K562 (cell line): ENCODE measurements around the gene KDM2A. TPM values are rescaled to one million over a fixed set of nuclear protein-coding genes. Genes with fewer than 3 reads are reported as not detected.

Experiments used
- ATAC-seq: fragments of 200-7000 bp; cut with Tn5 transposase; 3 replicates; pipeline ENCODE4 v1.9.1; 2020; ENCODE audit warnings: moderate library complexity
- BruUV-seq: library from RNA; stranded (reverse); fragments of 400-500 nt; replicated peaks from 2 replicates; lab custom pipeline; 2021; lab: Mats Ljungman, UMichigan
- CTCF ChIA-PET: fragments of 300-600 bp; formaldehyde crosslinking; extraction: SDS; loops from one replicate; lab custom pipeline; 2021; ENCODE audit warnings: low intra/inter-chr PET ratio; lab: Yijun Ruan, JAX
- POLR2A ChIA-PET: fragments of 300-600, 350-650 bp; sonication (Branson Sonifier 250); formaldehyde crosslinking; extraction: SDS; loops from one replicate; lab custom pipeline; 2021; ENCODE audit warnings: antibody characterized with exemption, inconsistent platforms; lab: Yijun Ruan, JAX
- DNase-seq, 4 experiments: peaks; one replicate each; pipeline versions ENCODE4 v3.0.0 to v3.0.0-alpha.2; 2011 to 2018; ENCODE audit warnings: low spot score in 3 of 4, mixed read lengths in 3 of 4; ENCODE audit errors: extremely low read depth in 1 of 4
- FAIRE-seq: peaks from 2 replicates; lab custom pipeline; 2011; peaks lifted over from hg19 to GRCh38; lab: Jason Lieb, UNC
- H2AFZ ChIP-seq: 2 replicates; pipeline ENCODE4 v1.6.0; 2011; ENCODE audit warnings: low read depth, low read length, control low read depth, inconsistent platforms
- H3K27ac ChIP-seq: fragments of 200-600 bp; 3 replicates; pipeline ENCODE4 v1.8.0; 2011; ENCODE audit warnings: low read depth, mild to moderate bottlenecking, control low read depth, inconsistent platforms, low read length, moderate library complexity, mixed read lengths; ENCODE audit errors: extremely low read depth
- H3K27me3 ChIP-seq, 2 experiments: fragments of 300-600 bp in 1 of 2; 2 replicates in 1 of 2; 3 replicates in 1 of 2; pipeline versions ENCODE4 v1.6.0 to v1.8.0; 2011; ENCODE audit warnings: inconsistent platforms in 2 of 2, low read length in 2 of 2, mild to moderate bottlenecking in 1 of 2, mixed read lengths in 1 of 2, moderate library complexity in 1 of 2; ENCODE audit not compliant: control insufficient read depth in 2 of 2, insufficient read depth in 2 of 2
- H3K36me3 ChIP-seq: fragments of 300-600 bp; 3 replicates; pipeline ENCODE4 v1.8.0; 2011; ENCODE audit warnings: mild to moderate bottlenecking, low read length, inconsistent platforms; ENCODE audit not compliant: control insufficient read depth, insufficient read depth
- H3K4me1 ChIP-seq, 2 experiments: fragments of 200-600 bp in 1 of 2; replicated peaks in 1 of 2; 2 replicates in 1 of 2; 3 replicates in 1 of 2; pipeline versions ENCODE4 v1.5.1 to v1.8.0; 2011; ENCODE audit warnings: inconsistent platforms in 2 of 2, low read length in 2 of 2, mild to moderate bottlenecking in 1 of 2, mixed read lengths in 1 of 2, moderate library complexity in 1 of 2; ENCODE audit not compliant: control insufficient read depth in 2 of 2, insufficient read depth in 2 of 2
- H3K4me2 ChIP-seq: 2 replicates; pipeline ENCODE4 v1.6.1; 2011; ENCODE audit warnings: low read length, control low read depth, inconsistent platforms, mixed read lengths; ENCODE audit not compliant: insufficient read depth
- H3K4me3 ChIP-seq: fragments of 200-600 bp; sonication (generic), shearing (Covaris generic); 2 replicates; pipeline ENCODE4 v1.5.1; 2016; ENCODE audit warnings: control low read depth, inconsistent platforms
- H3K79me2 ChIP-seq: fragments of 200-600 bp; 3 replicates; pipeline ENCODE4 v1.8.0; 2011; ENCODE audit warnings: low read length, inconsistent platforms; ENCODE audit not compliant: control insufficient read depth, insufficient read depth
- H3K9ac ChIP-seq, 2 experiments: 2 replicates each; pipeline versions ENCODE4 v1.6.0 to v1.6.1; 2011; ENCODE audit warnings: low read depth in 2 of 2, low read length in 2 of 2, control low read depth in 1 of 2, inconsistent platforms in 1 of 2, mild to moderate bottlenecking in 1 of 2, mixed read lengths in 1 of 2; ENCODE audit not compliant: insufficient read depth in 1 of 2
- H3K9me1 ChIP-seq: one replicate; pipeline ENCODE4 v1.6.0; 2011; ENCODE audit warnings: inconsistent platforms, mild to moderate bottlenecking, low read length, moderate library complexity; ENCODE audit not compliant: control insufficient read depth, insufficient read depth
- H3K9me3 ChIP-seq: replicated peaks from 2 replicates; pipeline ENCODE4 v1.5.1; 2011; ENCODE audit warnings: low read depth, low read length, inconsistent platforms; ENCODE audit not compliant: control insufficient read depth, insufficient read depth
- H4K20me1 ChIP-seq: replicated peaks from 2 replicates; pipeline ENCODE4 v1.6.1; 2011; ENCODE audit warnings: low read length, inconsistent platforms, mixed read lengths; ENCODE audit not compliant: control insufficient read depth, insufficient read depth
- DNMT1 ChIP-seq: fragments of 450-650 bp; IDR thresholded peaks from 2 replicates; pipeline ENCODE4 v1.6.1; 2016; ENCODE audit warnings: antibody characterized with exemption, mild to moderate bottlenecking
- EGR1 ChIP-seq: fragments of 450-650 bp; conservative IDR thresholded peaks from 2 replicates; pipeline ENCODE4 v1.6.1; 2017; ENCODE audit warnings: mild to moderate bottlenecking
- FOXA1 ChIP-seq: fragments of 450-650 bp; IDR thresholded peaks from 2 replicates; pipeline ENCODE4 v1.6.1; 2016; ENCODE audit warnings: mild to moderate bottlenecking, borderline replicate concordance
- GABPB2 ChIP-seq: fragments of 250-450 bp; sonication (Bioruptor Pico); conservative IDR thresholded peaks from 2 replicates; pipeline ENCODE4 v1.5.1; 2021; ENCODE audit warnings: mild to moderate bottlenecking
- MBD2 ChIP-seq: sonication (generic); IDR thresholded peaks from 2 replicates; pipeline ENCODE4 v1.6.1; 2016; ENCODE audit warnings: low read depth, borderline replicate concordance
- NR4A1 ChIP-seq, 2 experiments: fragments of 250-450 bp in 1 of 2; fragments of 450-650 bp in 1 of 2; sonication (Bioruptor Pico) in 1 of 2; IDR thresholded peaks; 2 replicates each; pipeline versions ENCODE4 v1.4.0 to v1.6.1; 2016 to 2020; ENCODE audit warnings: mild to moderate bottlenecking in 2 of 2, missing compliant biosample characterization in 1 of 2, missing genetic modification characterization in 1 of 2, moderate library complexity in 1 of 2
- OTX1 ChIP-seq: fragments of 450-650 bp; formaldehyde crosslinking; IDR thresholded peaks from 2 replicates; pipeline ENCODE4 v1.4.0; 2022; ENCODE audit warnings: mild to moderate bottlenecking
- PYGO2 ChIP-seq: fragments of 450-650 bp; IDR thresholded peaks from 2 replicates; pipeline ENCODE4 v1.6.1; 2016; ENCODE audit warnings: mild to moderate bottlenecking, missing genetic modification characterization, moderate library complexity, missing compliant biosample characterization
- WGBS: fragments of 100-300 bp; shearing (Covaris generic); methylation state at CpG from one replicate; pipeline ENCODE4 v1.1.6; 2016; ENCODE audit warnings: low coverage, mixed read lengths; ENCODE audit not compliant: insufficient coverage; ENCODE audit errors: missing lambda C conversion rate; 5-methylcytosine and 5-hydroxymethylcytosine counted together
- in situ Hi-C: fragments of 300-500 bp; cut with MboI; formaldehyde crosslinking; loops from 4 replicates; pipeline ENCODE4 v1.15.0; 2018; ENCODE audit warnings: inconsistent platforms, mixed read lengths
- intact Hi-C: fragments of 100-400 bp; cut with micrococcal nuclease; formaldehyde crosslinking; loops from 2 replicates; pipeline ENCODE4 v1.14.2; 2022
- polyA plus RNA-seq, 8 experiments: library from polyadenylated mRNA; depleted of rRNA in 4 of 8; stranded (reverse) in 5 of 8; unstranded in 3 of 8; fragments of >200 nt; fragmentation: Nextera tagmentation in 2 of 8; fragmentation: Illumina TruSeq in 1 of 8; extraction: Ambion mirVana in 2 of 8; extraction: Trizol in 1 of 8; gene quantifications; 2 replicates each; pipeline versions ENCODE4 v1.2.1 to v1.2.3, GENCODE V29; 2011 to 2014; ENCODE audit warnings: inconsistent platforms in 1 of 8, missing spikeins in 1 of 8
- total RNA-seq, 7 experiments: library from RNA; depleted of rRNA in 6 of 7; stranded (reverse); fragments of >200 nt in 6 of 7; fragmentation: Illumina TruSeq in 2 of 7; extraction: Trizol in 2 of 7; gene quantifications; 2 replicates each; pipeline versions ENCODE4 v1.2.1 to v1.2.3, GENCODE V29; 2011 to 2021; ENCODE audit warnings: low replicate concordance in 1 of 7
- TF ChIP-seq, protein P1 (sequence below): fragments of 250-450 bp; sonication (Bioruptor Pico); IDR thresholded peaks from 2 replicates; pipeline ENCODE4 v1.4.0; 2020; ENCODE audit warnings: mild to moderate bottlenecking, moderate library complexity

KDM2A gene
- total and polyA plus RNA-seq, 9 of the 15 experiments (the other 6 are each of a cell fraction or from before 2014, with no cell fraction given): 5.0 to 39.3 (median 21.3) TPM

DNA sequence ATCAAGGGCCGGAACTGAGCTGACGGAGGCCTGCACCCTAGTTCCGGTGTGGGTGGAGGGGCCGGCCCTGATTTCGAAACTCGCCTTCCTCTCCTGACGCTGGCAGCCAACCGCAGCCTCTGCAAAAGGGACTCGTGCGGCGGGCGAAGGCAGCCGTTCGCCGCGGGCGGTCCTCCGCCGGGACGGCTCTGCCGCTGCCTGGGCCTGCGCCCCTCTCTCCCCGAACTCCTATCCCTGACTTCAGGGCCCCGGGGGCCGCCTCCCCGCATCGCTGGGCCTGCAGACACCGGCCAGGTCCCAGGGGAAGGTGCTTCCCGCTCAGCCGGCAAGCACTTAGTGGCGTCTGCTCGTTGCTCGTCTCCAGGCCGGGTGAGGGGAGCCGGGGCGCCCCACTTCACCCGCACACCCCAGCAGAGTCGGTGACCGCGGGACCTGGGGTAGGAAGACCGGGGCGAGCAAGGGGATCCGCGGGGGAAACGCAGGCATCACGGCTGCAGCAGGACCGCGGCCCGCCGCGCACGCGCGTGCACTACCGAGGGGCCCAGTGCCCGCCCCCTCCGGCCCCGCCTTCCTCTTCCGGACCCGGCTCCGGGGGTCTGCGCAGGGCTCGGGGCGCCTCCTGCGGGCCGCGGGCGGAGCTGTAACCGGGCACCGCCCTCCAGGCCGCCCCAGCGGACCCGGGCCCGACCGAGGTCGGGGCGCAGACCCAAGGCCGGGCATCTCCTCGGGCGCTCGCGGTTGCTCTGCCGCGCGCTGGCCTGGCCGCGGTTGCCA is 169.6 kb downstream of the KDM2A start:
- in situ Hi-C loops: no loop called here
- H2AFZ ChIP-seq: peak overlapping the region; percentile 87
- peak overlapping the region; percentile 71 for H3K4me3 ChIP-seq
- no peaks in the 10 kb centered on the region for H3K9me1 ChIP-seq
- H3K4me2 ChIP-seq: peak overlapping the region; percentile 91
- peaks cover 73% of the 10 kb centered on the region; the same call in 2 of the 3 replicates for H3K36me3 ChIP-seq
- ChIA-PET CTCF (interaction anchor here (0.6 to 1.8 kb wide), 3 partner anchors 22 to 69 kb away, joined by 3 to 9 read pairs (median 5); no protein-coding TSS in a partner anchor), POLR2A (interaction anchor here (0.7 to 3.4 kb wide), 6 partner anchors 9 to 120 kb away, joined by 3 to 29 read pairs (median 6); no protein-coding TSS in a partner anchor)
- no peaks in the 10 kb centered on the region for H4K20me1 ChIP-seq
- H3K79me2 ChIP-seq: peaks cover 15% of the 10 kb centered on the region
- ATAC-seq: peak; percentile 86
- WGBS: under 1% methylated on average over 55 of the region's 87 CpGs
- peak; percentile 90 to 94 (median 92) for DNase-seq
- H3K4me1 ChIP-seq: peaks cover 15 to 56% of the 10 kb centered on the region in 2 experiments
- peak overlapping the region; percentile 93 for H3K27ac ChIP-seq
- intact Hi-C loops: loop anchor here (1.0 to 2.0 kb wide), 3 partner anchors 11 to 28 kb away; partner anchors contain the start of gene GRK2
- peak overlapping the region; percentile 86 to 95 for H3K9ac ChIP-seq
- no peaks in the 10 kb centered on the region for H3K9me3 ChIP-seq
- H3K27me3 ChIP-seq: no peaks in the 10 kb centered on the region
- FAIRE-seq: peak; percentile 95
- BruUV-seq: no TSS peak
- no peak; the same call in 1 of the 2 replicates for TF ChIP-seq NR4A1 (CRISPR knock-in tag; IDR thresholded peaks at IDR 0.05)
- TF ChIP-seq NR4A1 (tag; IDR thresholded peaks at IDR 0.05): no peak
- no peak for TF ChIP-seq GABPB2 (CRISPR knock-in tag)
- TF ChIP-seq, protein P1, sequence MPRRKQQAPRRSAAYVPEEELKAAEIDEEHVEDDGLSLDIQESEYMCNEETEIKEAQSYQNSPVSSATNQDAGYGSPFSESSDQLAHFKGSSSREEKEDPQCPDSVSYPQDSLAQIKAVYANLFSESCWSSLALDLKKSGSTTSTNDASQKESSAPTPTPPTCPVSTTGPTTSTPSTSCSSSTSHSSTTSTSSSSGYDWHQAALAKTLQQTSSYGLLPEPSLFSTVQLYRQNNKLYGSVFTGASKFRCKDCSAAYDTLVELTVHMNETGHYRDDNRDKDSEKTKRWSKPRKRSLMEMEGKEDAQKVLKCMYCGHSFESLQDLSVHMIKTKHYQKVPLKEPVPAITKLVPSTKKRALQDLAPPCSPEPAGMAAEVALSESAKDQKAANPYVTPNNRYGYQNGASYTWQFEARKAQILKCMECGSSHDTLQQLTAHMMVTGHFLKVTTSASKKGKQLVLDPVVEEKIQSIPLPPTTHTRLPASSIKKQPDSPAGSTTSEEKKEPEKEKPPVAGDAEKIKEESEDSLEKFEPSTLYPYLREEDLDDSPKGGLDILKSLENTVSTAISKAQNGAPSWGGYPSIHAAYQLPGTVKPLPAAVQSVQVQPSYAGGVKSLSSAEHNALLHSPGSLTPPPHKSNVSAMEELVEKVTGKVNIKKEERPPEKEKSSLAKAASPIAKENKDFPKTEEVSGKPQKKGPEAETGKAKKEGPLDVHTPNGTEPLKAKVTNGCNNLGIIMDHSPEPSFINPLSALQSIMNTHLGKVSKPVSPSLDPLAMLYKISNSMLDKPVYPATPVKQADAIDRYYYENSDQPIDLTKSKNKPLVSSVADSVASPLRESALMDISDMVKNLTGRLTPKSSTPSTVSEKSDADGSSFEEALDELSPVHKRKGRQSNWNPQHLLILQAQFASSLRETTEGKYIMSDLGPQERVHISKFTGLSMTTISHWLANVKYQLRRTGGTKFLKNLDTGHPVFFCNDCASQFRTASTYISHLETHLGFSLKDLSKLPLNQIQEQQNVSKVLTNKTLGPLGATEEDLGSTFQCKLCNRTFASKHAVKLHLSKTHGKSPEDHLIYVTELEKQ (CRISPR knock-in tag): no peak
- TF ChIP-seq PYGO2 (tag): no peak
- TF ChIP-seq MBD2: no peak
- no peak for TF ChIP-seq OTX1 (CRISPR knock-in tag)
- TF ChIP-seq DNMT1: no peak
- TF ChIP-seq FOXA1: no peak
- TF ChIP-seq EGR1: peak; percentile 80
